ENCODE data around the gene MEF2B. TPM values are rescaled to one million over a fixed set of nuclear protein-coding genes. Genes with fewer than 3 reads are reported as not detected.

Gene MEF2B
- total RNA-seq (under 0.01 and 0.33 TPM in 2 replicates), polyA plus RNA-seq (0.19 and 0.35 TPM in 2 replicates), polyA minus RNA-seq (ENCODE audit: low replicate concordance) (not detected in 2 replicates)
- polyA plus RNA-seq (2012): 0.19 and 0.27 TPM in 2 replicates

DNA sequence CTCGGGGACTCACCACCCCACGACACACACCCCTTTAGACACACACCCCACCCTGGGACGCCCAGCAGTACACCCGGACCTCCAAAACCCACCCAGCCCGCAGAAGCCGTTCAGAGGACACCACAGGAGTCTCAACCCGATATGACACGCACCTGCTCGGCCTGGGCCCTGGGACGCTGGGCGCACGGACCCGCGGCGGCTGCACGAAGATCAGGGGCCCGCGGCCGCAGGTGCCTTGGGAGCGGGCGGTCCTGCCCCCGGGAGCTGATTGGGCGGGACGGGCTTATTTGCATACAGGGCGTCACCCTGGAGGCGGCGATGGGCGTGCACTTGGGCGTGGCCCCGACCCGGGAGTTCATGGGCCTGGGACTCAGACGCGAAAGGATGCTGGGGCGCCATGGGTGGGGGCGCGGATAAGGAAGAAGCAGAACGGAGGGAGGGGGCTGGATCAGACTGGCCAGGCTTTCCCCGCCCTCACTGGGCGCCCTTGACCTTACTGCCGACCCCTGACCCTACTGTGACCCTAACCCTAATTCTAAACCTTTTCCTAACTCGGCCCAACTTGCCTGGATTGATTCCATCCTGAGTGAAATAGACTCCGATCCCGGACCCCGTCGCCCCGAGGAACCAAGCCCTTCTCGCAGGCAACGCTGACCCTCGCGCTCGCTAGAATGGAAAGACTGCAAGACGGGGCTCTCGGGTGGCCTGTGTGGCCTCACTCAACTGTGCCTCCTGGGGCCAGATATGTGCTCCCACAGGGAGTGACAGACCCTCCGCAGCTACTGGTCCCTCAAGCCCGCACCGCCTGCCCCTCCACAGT lies at the start of gene MEF2B:
Gene MEF2B, minus strand, starts transcription at position 211 of the 820 bp plus-strand sequence. CDS start 19,528 bp downstream, outside the sequence.
- Histone ChIP-seq H3K4me2 (ENCODE audit: extremely low read depth, insufficient read depth, low read length) (peak within 1 kb of the TSS; percentile 35), H3K27ac (ENCODE audit: insufficient read depth, low read length) (no peak within 1 kb of the TSS), H3K36me3 (ENCODE audit: control insufficient read depth, insufficient read depth, low read length) (no peaks in the 10 kb centered on the region), H4K20me1 (ENCODE audit: control insufficient read depth, extremely low read depth, insufficient read depth, low read length) (no peaks in the 10 kb centered on the region), H3K4me3 (replicated peaks in 1 of 4; ENCODE audit: control extremely low read depth in 1 of 4, insufficient read depth in 1 of 4, low read depth in 3 of 4, low read length in 4 of 4) (peak within 1 kb of the TSS in 1 of 4 experiments; percentile 34), H3K79me2 (ENCODE audit: control insufficient read depth, insufficient read depth, low read length) (no peaks in the 10 kb centered on the region), H3K27me3 (ENCODE audit: control insufficient read depth, insufficient read depth, low read length) (no peaks in the 10 kb centered on the region), H3K9me3 (ENCODE audit: control insufficient read depth, insufficient read depth, low read depth, low read length) (no peaks in the 10 kb centered on the region), H3K4me1 (ENCODE audit: control insufficient read depth, extremely low read depth, insufficient read depth, low read length) (peaks cover 3% of the 10 kb centered on the region), H2AFZ (ENCODE audit: low read length) (no peak within 1 kb of the TSS), H3K9ac (ENCODE audit: insufficient read depth, low read length) (no peak within 1 kb of the TSS)
- peak; percentile 55 to 59 for DNase-seq (ENCODE audit: low read depth in 2 of 2)
- TF ChIP-seq, protein P1, sequence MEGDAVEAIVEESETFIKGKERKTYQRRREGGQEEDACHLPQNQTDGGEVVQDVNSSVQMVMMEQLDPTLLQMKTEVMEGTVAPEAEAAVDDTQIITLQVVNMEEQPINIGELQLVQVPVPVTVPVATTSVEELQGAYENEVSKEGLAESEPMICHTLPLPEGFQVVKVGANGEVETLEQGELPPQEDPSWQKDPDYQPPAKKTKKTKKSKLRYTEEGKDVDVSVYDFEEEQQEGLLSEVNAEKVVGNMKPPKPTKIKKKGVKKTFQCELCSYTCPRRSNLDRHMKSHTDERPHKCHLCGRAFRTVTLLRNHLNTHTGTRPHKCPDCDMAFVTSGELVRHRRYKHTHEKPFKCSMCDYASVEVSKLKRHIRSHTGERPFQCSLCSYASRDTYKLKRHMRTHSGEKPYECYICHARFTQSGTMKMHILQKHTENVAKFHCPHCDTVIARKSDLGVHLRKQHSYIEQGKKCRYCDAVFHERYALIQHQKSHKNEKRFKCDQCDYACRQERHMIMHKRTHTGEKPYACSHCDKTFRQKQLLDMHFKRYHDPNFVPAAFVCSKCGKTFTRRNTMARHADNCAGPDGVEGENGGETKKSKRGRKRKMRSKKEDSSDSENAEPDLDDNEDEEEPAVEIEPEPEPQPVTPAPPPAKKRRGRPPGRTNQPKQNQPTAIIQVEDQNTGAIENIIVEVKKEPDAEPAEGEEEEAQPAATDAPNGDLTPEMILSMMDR (conservative IDR thresholded peaks at IDR 0.05 in 1 of 2, IDR thresholded peaks at IDR 0.05 in 1 of 2; ENCODE audit: low read depth in 1 of 2, low read length in 2 of 2): no peak
- TF ChIP-seq EZH2 (IDR thresholded peaks at IDR 0.05; ENCODE audit: low read length, missing control alignments): no peak

DNA sequence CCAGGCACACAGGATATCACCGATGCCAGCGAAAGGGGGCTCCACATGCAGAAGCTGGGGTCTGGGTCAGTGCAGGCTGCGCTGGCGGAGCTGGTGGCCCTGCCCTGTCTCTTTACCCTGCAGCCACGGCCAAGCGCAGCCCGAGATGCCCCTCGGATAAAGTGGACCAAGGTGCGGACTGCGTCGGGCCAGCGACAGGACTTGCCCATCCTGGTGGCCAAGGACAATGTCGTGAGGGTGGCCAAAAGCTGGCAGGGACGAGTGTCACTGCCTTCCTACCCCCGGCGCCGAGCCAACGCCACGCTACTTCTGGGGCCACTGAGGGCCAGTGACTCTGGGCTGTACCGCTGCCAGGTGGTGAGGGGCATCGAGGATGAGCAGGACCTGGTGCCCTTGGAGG lies 48.8 kb upstream of the MEF2B start:
- Histone ChIP-seq H3K9me3 (ENCODE audit: control insufficient read depth, insufficient read depth, low read depth, low read length) (no peaks in the 10 kb centered on the region), H3K36me3 (ENCODE audit: control insufficient read depth, insufficient read depth, low read length) (no peaks in the 10 kb centered on the region), H3K27me3 (ENCODE audit: control insufficient read depth, insufficient read depth, low read length) (peaks cover 6% of the 10 kb centered on the region), H3K4me1 (ENCODE audit: control insufficient read depth, extremely low read depth, insufficient read depth, low read length) (no peaks in the 10 kb centered on the region), H4K20me1 (ENCODE audit: control insufficient read depth, extremely low read depth, insufficient read depth, low read length) (no peaks in the 10 kb centered on the region), H2AFZ (ENCODE audit: low read length) (no peak overlapping the region), H3K27ac (ENCODE audit: insufficient read depth, low read length) (no peak overlapping the region), H3K4me2 (ENCODE audit: extremely low read depth, insufficient read depth, low read length) (no peak overlapping the region), H3K79me2 (ENCODE audit: control insufficient read depth, insufficient read depth, low read length) (no peaks in the 10 kb centered on the region), H3K4me3 (replicated peaks in 1 of 4; ENCODE audit: control extremely low read depth in 1 of 4, insufficient read depth in 1 of 4, low read depth in 3 of 4, low read length in 4 of 4) (no peak overlapping the region), H3K9ac (ENCODE audit: insufficient read depth, low read length) (no peak overlapping the region)
- TF ChIP-seq EZH2 (IDR thresholded peaks at IDR 0.05; ENCODE audit: low read length, missing control alignments): no peak
- TF ChIP-seq, protein P1 (conservative IDR thresholded peaks at IDR 0.05 in 1 of 2, IDR thresholded peaks at IDR 0.05 in 1 of 2; ENCODE audit: low read depth in 1 of 2, low read length in 2 of 2): no peak
- DNase-seq (ENCODE audit: low read depth in 2 of 2): no peak

DNA sequence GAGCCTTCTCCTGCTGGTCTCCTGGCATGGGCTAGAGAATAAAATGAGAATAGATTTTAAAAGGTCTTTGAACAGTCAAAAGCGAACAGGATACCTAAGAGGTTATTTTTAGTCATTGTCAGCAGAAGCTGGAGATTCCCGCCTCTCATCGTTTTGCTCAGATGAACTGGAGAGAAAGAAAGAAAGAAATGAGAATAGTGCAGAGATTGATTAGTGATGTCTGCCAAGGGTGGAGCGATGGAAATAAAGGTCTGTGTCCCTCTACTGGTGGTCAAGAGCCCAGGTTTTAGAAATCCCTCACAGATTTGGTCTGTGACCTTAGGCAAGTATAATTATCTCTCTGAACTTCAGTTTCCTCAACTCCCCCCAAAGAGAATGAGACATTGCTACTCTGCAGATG lies 47.0 kb upstream of the MEF2B start:
- peak; percentile 19 to 20 for DNase-seq (ENCODE audit: low read depth in 2 of 2)

More for the DNA sequence above, 47.0 kb upstream of the MEF2B start:
- no peak overlapping the region for H3K4me3 ChIP-seq (replicated peaks in 1 of 4; ENCODE audit: control extremely low read depth in 1 of 4, insufficient read depth in 1 of 4, low read depth in 3 of 4, low read length in 4 of 4)
- H3K27ac ChIP-seq (ENCODE audit: insufficient read depth, low read length): no peak overlapping the region
- H3K4me1 ChIP-seq (ENCODE audit: control insufficient read depth, extremely low read depth, insufficient read depth, low read length): no peaks in the 10 kb centered on the region
- no peaks in the 10 kb centered on the region for H3K9me3 ChIP-seq (ENCODE audit: control insufficient read depth, insufficient read depth, low read depth, low read length)
- H4K20me1 ChIP-seq (ENCODE audit: control insufficient read depth, extremely low read depth, insufficient read depth, low read length): no peaks in the 10 kb centered on the region
- H3K36me3 ChIP-seq (ENCODE audit: control insufficient read depth, insufficient read depth, low read length): no peaks in the 10 kb centered on the region
- H3K27me3 ChIP-seq (ENCODE audit: control insufficient read depth, insufficient read depth, low read length): peaks cover 12% of the 10 kb centered on the region
- TF ChIP-seq, protein P1 (conservative IDR thresholded peaks at IDR 0.05 in 1 of 2, IDR thresholded peaks at IDR 0.05 in 1 of 2; ENCODE audit: low read depth in 1 of 2, low read length in 2 of 2): no peak
- no peak for TF ChIP-seq EZH2 (IDR thresholded peaks at IDR 0.05; ENCODE audit: low read length, missing control alignments)
- no peak overlapping the region for H2AFZ ChIP-seq (ENCODE audit: low read length)
- no peak overlapping the region for H3K9ac ChIP-seq (ENCODE audit: insufficient read depth, low read length)
- H3K4me2 ChIP-seq (ENCODE audit: extremely low read depth, insufficient read depth, low read length): no peak overlapping the region
- no peaks in the 10 kb centered on the region for H3K79me2 ChIP-seq (ENCODE audit: control insufficient read depth, insufficient read depth, low read length)
